GM08714 (cell line): ENCODE results near the gene BTN1A1.
A peak's percentile ranks its signal among the peaks of the same experiment; 100 is the strongest.

Source experiments
- H3K4me3 ChIP-seq: fragments of 200-500 bp; sonication (Bioruptor generic); 2 replicates; pipeline ENCODE4 v1.5.1; 2014; ENCODE audit warnings: mild to moderate bottlenecking, low read length, inconsistent platforms
- ZNF274 ChIP-seq: IDR thresholded peaks from 2 replicates; pipeline ENCODE4 v1.6.1; 2012; ENCODE audit warnings: mild to moderate bottlenecking, low read depth, low read length

The BTN1A1 gene

GRCh38 chr6:26552205-26552604, 52.1 kb downstream of the BTN1A1 start:
- no peak overlapping the region for H3K4me3 ChIP-seq

GRCh38 chr6:26552640-26553188, 52.6 kb downstream of the BTN1A1 start:
- TF ChIP-seq ZNF274: no peak
- H3K4me3 ChIP-seq: peak overlapping the region; percentile 97

More at GRCh38 chr6:26552205-26552604, 52.1 kb downstream of the BTN1A1 start:
- no peak for TF ChIP-seq ZNF274

- no peak for TF ChIP-seq ZNF274
- peak overlapping the region; percentile 97 for H3K4me3 ChIP-seq
These were observed 53.1 kb downstream of the BTN1A1 start for GRCh38 chr6:26553264-26553634.

GRCh38 chr6:26553635-26554446, 53.7 kb downstream of the BTN1A1 start:
- no peak for TF ChIP-seq ZNF274
- peak overlapping the region; percentile 97 for H3K4me3 ChIP-seq

GRCh38 chr6:26554447-26554696, 54.3 kb downstream of the BTN1A1 start:
- no peak for TF ChIP-seq ZNF274

GRCh38 chr6:26554697-26555504, 54.8 kb downstream of the BTN1A1 start:
- H3K4me3 ChIP-seq: peak overlapping the region; percentile 97
- no peak for TF ChIP-seq ZNF274

More at GRCh38 chr6:26554447-26554696, 54.3 kb downstream of the BTN1A1 start:
- peak overlapping the region; percentile 97 for H3K4me3 ChIP-seq

GRCh38 chr6:26555505-26556262, 55.6 kb downstream of the BTN1A1 start:
- no peak for TF ChIP-seq ZNF274
- H3K4me3 ChIP-seq: peak overlapping the region; percentile 97

- peak overlapping the region; percentile 1; the same call in 1 of the 2 replicates for H3K4me3 ChIP-seq
- no peak for TF ChIP-seq ZNF274
These were observed 56.4 kb downstream of the BTN1A1 start for GRCh38 chr6:26556263-26557070.
